GM21717 (cell line): Measurements from ENCODE around the gene NLRC3.

Experiments used
- ATAC-seq: cut with Tn5 transposase; IDR thresholded peaks from one replicate; pipeline ENCODE4 v1.9.1; 2021; ENCODE audit warnings: mild to moderate bottlenecking, moderate library complexity; ENCODE audit not compliant: unreplicated experiment

NLRC3 gene

DNA sequence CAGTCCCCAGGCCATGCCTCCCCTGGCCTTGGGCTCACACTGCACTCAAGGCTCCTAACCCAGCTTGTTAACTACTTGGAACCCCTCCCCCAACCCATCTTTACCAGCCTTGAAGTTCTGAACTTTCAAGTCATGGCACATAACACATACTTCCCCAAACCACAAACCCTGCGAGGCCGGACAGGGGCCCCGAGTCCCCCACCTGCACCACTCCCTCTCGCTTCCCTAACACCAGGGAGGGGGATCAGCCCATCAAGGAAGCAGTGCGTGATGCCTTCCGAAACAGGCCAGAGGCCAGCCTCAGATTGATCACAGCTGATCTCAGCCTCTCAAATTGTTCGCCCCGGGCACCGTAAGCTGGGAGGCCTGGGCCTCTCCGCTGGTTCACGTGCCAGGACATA, 3.0 kb upstream of the NLRC3 start:
- ATAC-seq = no peak

DNA sequence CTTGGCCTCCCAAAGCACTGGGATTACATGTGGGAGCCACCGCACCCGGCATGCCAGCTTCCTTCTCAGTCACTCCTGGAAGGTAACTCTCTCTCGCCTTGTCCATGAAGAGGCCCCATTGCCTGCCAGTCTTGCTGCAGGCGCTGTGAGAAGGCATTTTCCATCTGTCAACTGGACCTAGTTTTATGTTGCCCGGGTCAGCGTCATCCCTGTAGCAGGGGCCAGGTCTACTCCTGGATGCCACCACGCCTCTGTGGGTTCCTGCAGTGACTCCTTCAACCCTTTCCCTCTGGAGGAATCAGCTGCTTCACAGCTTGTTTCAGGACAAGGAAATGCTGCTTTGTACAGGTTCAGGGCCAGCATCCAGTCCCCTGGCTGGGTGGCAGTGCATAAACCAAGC, 2.6 kb upstream of the NLRC3 start:
- no peak for ATAC-seq

DNA sequence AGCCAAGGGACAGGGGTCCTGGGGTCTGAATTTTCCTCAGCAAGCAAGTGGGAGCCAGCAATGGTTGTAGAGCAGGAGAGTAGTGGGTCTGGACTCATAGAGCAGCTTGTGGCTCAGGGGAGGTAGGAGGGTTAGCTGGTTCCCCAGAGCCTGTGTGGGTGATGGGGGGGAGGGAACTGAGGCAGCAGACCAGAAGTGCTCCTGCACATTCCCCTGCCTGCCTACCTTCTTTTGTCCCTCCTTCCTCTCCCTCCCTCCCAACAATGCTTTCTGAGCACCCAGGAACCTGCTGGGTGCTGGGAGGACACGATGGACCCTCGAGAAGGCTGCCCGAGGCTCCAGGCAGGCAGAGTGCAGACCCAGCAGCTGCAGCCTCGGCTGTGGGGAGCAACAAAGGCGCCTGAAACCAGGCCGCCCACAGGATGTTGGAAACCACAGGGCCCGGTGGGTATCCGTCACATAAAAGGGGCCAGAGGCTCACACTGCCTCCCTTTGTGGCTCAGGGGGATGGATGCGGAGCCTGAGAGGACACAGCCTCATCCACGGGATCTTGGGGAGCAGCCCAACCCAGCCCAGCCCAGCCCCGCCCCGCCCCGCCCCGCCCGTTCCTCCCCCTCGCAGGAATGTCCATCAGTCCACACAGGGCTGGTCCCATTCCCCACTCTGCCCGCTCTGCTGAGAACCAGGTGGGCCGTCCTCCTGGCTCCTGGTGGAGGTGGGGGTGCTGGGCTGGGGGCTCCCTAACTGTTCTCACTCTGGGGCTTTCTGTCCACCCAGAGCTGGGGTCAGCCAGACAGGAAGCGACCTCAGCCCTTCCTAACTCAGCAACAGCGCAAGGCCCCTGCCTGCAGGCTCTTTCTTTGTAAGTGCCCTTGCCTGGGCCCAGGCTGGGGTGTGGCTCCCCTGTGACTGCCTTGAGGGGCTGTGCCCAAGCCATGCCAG, 1.7 kb upstream of the NLRC3 start:
- peak; percentile 53 for ATAC-seq

DNA sequence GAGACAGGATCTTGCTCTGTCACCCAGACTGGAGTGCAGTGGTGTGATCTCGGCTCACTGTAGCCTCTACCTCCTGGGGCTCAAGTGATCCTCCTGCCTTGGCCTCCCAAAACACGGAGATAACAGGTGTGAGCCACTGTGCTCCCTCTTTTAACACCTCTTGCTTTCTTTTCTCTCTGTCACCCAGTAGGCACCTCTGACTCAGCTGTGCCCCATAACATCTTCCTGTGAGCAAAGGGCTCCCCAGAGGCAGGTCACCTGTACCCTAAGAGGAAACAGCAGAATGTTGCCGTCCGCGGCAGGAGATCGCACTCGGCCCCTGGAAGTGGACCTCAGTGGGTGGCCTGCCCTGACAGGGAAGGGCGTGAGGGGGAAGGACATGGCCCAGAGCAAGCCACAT, 918 bp upstream of the NLRC3 start:
- no peak for ATAC-seq

DNA sequence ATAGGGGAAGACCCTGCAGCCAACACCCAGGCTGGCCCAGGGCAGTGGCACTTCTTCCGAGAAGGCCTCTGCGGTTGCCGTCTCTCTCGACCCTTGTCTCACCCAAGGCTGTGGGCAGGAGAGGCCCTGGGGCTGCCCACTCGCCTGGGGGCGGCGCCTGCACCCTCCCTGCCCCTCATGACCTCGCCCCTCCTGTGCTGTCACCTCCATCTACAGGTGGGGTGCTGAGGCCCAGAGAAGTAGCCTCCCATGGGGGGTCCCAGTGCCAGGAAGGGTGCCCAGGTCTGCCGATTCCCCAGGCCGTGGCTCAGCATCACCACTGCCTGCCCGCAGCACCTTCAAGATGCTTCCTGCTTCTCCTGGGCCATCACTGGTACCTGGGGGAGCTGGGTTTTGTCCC, 992 bp downstream of the NLRC3 start:
- no peak for ATAC-seq

DNA sequence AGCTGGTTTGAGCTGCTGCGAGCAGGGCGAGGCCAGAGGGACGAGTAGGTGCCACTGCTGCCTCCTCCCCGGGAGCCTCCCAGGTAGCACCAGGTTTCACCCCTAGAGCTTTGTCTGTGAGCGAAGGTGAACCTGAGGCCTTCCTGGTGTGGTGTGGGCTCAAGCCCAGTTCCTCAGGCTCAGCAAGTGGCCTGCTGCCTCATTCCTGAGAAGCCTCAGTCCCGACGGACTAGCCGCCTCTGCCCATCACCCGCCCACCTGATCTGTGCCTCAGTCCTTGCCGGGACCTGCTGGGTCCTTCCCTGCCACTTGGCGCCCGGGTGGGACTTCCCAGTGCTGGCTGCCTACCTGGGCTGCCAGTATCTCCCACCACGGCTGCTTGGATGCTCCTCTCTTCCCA, 1.7 kb downstream of the NLRC3 start:
- no peak for ATAC-seq

DNA sequence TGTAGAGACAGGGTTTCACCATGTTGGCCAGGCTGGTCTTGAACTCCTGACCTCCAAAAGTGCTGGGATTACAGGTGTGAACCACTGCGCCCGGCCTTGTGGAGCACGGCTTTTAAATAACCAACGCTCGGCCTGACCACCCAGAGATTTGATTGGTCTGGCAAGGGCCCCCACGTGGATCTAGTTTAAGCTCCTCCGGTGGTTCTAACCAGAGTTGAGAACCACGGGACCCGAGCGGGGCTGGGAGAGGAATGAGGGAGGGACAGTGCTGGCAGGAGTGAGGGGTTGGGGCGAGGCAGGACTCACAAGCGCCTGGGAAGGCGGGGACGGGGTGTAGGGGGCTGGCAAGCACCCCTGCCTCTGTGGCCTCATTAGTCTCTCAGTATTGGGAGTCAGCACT, 3.0 kb downstream of the NLRC3 start:
- ATAC-seq = no peak

DNA sequence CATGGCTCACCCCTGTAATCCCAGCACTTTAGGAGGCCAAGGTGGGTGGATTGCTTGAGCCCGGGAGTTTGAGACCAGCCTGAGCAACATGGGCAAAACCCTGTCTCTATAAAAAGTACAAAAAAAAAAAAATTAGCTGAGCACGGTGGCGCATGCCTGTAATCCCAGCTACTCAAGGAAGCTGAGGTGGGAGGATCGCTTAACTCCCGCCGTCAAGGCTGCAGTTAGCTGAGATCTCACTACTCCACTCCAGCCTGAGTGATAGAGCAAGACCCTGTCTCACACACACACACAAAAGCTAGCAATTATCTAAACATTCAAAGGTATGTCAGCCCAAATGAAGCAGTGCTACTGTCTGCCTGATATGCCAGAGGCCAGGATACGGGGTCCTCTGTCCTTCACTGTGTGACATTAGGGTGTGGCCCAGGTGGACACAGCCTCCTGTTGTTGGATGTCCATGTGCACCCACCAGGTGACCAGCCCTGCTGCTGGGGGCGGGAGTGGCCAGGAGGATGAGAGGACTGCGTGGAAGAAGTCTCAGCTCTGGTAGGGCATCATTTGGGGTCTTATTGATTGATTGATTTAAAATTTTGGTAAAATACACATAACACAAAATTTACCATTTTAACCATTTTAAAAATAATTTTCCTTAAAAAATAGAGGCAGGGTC, 3.9 kb downstream of the NLRC3 start:
- no peak for ATAC-seq

DNA sequence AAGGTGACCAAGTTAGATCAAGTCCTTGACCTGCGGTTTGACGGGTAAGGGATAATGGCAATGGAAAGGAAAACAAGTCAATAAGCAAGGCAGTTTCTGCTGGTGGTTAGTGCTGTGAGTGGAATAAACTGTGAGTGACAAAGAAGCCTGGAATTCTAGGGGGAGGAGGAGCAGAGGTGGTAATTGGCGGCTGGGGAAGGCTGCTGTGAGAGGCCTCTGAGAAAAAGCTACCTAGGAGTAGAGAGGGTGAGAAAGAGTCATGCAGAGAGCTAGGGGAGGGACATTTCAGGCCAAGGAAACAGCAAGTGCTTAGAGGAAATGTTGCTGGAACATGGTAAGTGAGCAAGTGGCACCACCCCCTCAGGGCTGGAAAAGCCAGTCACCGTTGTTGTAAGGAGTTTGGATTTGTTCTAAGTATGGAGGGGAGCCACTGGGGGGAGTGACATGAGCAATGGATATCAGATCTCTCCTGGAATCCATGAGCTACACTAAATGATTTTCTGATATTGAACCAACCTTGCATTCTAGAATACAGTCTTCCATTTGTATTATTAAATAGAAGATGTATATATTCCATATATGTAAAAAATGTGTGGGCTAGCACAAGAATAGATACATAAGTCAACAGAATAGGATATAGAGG, 6.7 kb downstream of the NLRC3 start:
- ATAC-seq = no peak

DNA sequence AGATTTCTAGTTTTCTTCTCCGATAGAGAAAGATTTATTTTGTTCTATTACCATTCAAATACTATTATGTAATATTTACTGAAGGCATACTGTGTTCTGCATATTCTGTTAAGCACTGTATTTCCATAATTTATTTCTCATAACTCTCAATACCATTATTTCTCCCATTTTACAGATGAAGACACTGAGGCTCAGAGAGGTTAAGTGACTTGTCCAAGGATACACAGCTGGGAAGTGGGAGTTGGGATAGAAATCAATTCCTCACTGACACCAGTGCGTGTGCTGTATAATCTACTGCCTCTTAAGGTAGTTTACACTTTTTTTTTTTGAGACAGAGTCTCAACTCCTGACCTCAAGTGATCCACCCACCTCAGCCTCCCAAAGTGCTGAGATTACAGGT, 7.4 kb downstream of the NLRC3 start:
- no peak for ATAC-seq

DNA sequence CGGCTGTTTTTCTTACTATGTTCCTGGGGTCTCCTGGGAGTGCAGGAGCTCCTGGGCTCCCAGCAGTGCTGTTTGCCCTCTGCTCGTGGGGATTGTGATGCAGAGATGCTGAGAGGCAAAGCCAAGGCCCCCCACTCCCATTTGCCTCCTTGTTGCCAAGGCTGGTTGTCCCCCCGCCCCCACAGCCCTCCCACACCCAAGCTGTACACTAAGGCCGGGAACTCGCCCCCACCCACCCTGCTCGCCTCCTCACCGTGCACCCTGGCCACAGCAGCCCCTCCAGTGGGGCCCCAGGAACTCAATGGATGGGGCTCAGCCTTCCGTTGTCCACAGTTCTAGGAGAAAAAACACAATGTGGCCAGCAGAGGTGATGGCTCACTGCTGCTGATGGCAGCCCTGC, 10.2 kb downstream of the NLRC3 start:
- ATAC-seq = no peak

DNA sequence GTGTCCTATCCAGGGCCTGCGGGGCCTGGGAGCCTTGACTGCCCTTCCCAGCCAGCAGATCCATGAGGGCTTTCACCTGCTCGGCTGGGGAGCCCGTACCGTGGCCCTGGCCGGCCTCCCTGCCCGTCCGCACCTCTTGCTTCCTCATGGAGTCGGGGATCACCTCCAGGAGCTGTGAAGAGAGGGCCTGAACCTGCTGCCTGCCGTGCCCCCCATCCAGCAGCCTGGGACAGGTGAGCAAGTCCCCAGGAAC, 12.4 kb downstream of the NLRC3 start:
- ATAC-seq = no peak

DNA sequence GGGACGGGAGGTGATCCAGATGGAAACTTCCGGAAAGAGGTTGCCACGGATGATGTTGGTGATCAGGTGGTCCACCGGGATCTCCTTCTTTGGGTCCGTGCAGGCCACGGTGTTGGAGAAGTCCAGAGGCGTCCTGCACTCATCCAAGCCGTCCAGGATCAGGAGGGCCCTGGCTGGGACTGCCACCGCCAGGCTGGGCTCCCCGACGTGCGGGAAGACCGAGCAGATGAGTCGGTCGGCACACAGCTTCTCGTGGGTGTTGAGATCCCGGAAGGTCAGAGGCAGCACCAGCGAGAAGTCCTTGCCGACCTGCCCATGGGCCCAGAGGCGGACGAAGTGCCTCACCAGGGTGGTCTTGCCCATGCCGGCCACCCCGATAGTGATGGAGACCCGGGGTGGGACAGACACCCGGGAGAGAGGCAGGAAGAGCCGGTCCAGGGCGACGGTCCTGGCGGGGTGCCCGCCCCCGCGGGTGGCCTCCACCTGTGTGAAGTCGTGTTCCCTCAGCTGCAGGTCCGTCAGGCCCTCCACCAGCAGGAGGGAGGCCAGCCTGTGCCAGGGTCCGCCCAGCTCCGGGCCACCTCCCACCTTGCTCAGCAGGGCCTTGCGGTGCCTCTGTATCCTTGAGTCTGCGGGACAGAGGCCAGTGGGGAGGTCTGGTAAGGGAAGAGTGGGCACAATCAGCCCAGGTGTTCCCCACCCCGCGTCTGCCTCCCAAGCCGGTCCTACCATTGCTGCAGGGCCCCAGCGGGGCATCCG, 12.9 kb downstream of the NLRC3 start:
- no peak for ATAC-seq

DNA sequence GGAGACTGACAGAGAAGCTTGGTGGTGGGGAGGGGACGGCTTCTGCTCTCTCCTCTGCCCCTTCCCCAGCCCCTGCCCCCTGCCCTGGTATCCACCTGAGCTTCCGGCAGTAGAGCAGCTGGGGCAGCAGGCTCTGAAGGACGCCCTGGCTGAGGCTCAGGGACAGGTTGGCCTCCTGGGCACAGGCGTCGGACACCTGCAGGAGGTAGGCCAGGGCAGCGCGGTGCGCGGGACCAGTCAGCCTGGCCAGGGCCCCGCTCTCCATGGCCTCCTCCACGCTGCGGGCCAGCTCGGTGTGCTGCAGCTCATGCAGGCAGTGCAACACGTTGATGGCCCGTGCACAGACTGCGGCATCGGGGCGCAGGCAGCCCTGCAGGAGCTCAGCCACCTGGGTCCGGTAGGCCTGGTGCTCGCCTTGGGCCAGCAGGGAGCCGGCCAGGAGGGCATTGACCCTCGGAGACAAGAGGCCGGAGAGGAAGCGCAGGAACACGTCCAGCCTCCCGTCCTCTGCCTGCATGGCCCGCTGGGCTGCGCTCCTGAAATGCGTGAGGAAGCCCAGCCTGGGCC, 14.2 kb downstream of the NLRC3 start:
- ATAC-seq = no peak

DNA sequence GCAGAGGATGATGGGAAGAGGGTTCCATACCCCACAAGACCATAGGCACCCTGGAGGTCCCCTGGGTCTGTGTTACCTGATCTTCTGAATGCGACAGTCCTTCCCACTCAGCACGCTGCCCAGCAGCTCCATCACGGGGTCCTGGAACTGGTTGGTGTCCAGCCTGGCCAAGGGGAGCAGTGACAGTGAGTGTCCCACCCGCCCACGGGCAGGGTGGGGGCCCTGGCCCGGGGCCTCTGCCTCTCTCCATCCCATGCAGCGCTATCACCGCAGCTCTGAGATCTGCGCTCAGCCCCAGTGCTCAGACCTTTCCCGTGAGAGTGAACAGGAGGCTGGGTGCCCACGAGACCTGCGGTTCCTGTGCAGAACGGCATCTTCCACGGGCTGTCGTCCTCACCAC, 15.6 kb downstream of the NLRC3 start:
- ATAC-seq = no peak

DNA sequence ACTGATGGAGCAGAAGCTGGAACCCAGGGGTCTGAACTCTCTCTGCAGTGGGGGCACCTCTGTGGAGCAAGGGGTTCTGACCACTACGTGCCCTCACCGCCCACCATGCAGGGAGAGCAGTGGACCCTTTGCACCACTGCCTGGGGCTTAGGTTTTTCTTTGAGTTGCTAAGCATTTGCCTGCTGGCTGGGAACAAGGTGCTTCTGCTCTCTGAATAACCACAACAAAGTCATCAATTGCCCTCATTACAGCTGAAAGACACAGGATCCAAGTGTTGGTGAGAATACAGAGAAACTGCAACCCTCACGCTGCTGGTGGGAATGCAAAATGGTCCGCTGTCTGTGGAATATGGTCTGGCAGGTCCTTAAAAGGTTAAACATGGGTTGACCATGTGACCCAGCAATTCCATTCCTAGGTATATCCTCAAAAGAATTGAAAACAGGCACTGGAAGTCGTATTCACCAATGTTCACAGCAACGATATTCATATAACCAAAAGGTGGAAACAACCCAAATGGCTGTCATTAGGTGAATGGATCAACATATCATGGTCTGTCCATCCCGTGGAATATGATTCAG, 22.8 kb downstream of the NLRC3 start:
- no peak for ATAC-seq

DNA sequence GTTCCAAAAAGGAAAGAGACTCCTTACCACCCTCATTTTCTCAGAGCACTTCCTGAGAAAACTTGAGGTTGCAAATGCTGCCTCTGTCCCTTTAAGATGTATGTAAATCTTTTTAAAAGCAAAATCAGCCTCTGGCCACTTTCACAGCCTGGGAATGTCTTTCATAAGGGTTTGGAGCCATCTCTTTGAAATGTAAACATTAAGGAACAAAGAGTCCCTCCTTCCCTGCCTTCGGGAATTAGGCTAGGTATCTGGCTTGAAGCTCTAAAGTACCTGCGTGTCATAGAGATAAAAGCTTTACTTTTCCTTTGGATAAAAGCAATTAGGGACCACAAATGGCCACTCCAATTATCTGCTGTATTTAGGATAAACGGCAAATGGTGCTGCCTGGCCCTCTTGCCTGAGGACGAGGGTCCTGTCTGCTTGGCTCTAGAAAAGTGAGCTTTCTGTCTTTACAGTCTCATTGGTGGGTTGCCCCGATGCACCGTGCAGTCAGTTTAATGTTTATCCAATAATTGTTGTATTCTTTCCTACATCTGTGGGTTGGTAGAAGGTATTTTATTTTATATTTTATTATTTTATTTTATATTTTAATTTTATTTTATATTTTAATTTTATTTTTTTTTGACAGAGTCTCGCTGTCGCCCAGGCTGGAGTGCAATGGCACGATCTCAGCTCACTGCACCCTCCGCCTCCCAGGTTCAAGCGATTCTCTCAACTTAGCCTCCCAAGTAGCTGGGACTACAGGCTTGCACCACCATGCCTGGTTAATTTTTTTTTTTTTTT, 23.9 kb downstream of the NLRC3 start:
- no peak for ATAC-seq

DNA sequence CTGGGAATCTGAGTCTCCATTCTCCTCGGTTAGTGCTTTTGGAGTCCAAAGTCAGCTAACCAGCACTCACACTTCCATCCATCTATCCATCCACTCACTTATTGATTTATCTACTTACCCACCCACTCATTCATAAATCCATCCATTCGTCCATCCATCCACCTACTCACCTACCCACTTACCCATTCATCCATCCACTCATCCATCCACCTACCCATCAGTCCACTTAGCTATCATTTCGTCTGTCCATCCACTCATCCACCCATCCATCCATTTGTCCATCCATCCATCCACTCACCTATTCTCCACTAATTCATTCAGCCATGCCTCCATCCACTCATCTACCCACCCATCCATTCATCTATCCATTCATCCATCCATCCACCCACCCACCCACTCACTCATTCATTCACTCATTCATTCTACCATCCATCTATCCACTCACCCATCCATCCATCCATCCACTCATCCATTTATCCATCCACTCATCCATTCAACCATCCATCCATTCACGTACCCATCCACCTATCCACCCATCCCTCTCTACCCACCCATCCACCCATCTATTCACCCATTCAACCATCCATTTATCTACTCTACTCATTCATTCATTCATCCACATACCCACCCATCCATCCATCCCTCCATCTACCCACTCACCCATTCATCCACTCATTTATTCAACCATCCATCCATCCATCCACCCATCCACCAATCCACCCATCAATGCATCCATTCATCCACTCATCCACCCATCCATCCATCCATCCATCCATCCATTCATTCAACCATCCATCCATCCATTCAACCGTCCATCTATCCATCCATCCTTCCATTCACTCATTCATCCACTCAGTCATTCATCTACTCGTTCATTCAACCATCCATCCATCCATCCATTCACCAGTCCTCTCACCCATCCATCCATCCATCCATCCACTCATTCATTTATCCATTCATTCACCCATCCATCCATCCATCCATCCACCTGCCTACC, 26.1 kb downstream of the NLRC3 start:
- ATAC-seq = no peak

DNA sequence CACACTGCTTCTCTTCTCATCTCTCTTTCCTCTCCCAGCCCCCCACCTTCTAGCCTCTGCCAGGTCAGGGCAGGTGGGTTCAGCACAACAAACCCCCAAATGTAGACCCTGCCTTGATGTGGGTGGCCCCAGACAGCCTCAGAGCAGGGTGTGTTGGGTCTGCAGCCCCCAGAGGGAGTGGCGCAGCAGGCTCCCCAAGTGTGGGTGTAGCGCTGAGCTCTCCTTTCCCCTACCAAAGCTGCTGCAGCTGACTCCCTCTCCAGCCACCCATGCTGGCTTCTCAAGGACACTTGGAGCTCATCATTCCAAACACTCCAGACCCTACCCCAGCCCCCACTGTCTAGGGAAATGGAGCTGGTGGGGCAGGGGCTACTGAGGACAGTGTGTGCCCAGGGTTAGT, 27.3 kb downstream of the NLRC3 start:
- no peak for ATAC-seq
